DMS153 (cell line): ENCODE results near the gene IL31RA.

Experiments
- DNase-seq: peaks from one replicate; lab custom pipeline; 2025; lab: John Stamatoyannopoulos, UW

Gene IL31RA

DNA sequence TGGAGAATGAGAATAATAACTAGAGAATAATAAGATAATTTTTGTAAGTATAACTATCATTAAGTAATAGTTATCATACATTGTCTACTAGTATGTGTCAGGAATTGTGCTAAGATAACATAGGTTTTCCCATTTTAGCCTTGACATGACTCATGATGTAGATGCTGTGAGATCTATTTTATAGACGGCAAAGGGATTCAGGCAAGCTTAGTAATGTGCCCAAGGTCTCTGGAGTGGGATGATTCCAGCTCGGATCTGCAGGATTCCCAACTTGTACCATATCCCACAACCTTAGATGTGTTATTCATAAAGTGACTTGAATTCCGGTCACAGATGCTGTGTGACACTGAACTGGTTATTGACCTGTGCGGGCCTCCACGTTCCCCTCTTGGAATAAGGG lies 51.5 kb downstream of the IL31RA start:
- DNase-seq = no peak

DNA sequence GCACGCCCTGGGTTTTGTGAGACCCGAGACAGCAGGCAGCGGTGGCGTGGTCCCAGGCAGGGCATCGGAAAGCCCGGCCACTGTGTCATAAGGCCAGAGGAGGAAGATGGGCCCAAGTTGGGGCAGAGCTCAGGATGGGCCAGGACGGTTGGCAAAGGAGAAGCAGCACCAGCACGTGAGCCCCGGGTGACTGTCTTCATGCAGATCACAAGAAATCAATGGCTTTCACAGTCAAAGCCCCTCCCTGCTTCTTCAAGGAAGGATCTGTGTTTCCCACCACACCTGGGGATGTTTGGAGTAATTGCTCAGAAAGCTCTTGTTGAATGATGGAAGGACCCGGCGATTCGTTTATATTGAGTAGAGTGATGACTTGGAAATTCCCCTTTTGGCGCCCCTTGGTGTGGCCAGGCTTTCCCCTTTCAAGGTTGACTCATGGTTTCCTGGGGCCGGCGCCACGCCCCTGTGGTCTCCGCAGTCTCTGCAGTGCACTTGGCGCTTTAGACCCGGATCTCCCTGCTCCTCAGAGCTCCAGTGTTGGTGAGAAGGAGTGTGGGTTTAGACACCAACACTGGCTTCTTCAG lies 52.1 kb downstream of the IL31RA start:
- DNase-seq = no peak

DNA sequence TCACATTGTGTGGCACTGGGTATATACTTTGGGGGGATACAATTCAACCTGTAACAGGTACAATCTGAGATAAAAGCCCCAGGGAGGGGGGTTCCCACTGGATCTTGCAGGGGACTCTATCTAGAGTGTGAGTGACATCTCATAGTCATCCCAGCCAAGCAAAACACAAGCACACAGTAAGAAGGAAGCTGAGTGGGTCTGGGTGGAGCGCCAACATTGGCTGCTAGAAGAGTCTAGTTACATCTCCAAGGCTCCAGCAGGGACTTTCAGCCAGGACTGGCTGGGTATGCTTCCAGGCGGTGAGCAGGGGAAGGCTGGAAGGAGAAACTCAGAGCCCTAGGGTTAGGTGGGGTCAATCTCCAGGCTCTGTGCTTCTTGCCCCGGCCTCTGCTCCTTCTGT lies 53.0 kb downstream of the IL31RA start:
- DNase-seq = no peak

DNA sequence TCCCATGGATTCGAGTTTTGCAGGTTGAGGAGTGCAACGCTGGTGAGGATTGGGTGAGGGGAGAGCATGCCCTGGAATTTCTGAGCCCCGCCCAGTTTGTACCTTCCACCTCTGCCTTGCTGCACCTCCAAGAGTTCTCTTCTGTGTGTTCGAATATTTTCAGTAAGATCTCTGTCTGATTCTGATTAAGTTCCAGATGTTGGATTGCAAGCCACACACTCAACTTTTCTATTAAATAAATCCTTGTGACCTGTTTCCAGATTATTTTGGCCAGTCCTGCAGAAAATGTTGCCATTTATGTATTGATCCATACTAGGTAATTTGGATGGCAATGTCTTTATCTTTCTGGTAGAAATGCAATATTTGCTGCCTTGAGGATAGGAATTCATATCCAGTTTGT lies 54.1 kb downstream of the IL31RA start:
- no peak for DNase-seq

DNA sequence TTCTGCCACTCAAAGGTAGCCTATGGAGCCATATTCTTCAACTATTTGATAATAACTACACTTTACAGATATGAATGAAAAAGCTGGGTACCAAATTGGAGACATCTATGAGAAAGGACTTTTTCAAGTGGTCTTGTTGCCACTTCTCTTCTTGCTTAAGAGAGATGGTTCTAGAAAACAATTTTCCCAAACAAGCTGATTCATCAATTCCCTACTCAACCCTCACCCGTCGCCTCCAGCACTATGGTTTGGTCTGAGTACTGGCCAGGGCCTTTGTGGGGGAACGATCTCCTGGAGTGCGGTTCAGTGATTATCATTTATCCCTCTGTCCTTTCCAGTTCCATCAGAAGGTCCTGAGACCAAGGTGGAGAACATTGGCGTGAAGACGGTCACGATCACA lies 56.8 kb downstream of the IL31RA start:
- no peak for DNase-seq

DNA sequence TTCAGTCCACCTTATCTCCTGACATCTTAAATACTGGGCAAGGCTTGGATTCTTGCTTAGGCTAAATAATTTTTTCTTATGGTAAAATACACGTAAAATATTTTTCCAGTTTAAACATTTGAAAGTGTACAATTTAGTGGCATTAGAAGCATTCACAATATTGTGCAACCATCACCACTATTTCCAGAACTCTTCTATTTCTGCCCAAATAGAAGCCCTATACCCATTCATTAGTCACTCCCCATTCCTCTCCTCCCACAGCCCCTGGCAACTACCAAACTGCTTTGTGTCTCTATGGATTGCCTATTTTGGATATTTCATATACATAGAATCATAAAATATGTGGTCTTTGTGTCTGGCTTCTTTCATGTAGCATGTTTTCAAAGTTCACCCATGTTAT lies 57.6 kb downstream of the IL31RA start:
- DNase-seq = no peak

DNA sequence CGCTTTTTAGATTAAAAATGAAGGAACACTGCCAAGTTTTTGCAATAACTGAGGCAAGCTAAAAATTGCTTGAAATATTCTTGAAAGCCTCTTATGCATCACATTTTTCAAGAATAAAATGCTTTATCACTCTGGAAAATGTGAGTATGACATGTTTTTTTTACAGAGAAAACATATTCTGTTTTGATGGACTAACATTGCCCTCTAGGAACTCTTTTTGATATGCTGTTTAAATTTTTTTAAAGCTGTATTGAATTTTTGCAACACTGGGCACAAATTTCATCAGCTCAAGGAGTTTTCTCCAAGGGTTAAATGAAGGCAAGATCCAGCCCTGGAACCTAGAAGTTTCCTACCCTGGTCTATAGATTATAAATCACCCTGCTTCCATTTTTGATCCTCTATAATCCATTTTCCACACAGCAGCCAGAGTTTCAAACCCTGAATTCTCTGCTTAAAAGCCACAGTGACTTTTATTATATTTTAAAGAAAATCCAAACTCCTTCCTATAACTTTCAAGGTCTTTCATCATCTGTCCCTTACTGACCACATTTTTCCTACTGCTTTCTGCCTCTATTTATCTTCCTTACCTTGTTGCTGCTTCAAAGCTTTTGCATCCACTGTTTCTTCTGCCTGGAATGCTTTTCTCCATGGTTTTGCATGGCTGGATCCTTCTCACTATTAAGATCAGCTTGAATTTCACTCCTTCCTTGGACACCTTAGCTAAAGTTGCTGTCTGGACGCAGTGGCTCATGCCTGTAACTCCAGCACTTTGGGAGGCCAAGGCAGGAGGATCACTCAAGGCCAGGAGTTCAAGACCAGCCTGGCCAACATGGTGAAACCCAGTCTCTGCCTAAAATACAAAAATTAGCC lies 60.9 kb downstream of the IL31RA start:
- DNase-seq = no peak

DNA sequence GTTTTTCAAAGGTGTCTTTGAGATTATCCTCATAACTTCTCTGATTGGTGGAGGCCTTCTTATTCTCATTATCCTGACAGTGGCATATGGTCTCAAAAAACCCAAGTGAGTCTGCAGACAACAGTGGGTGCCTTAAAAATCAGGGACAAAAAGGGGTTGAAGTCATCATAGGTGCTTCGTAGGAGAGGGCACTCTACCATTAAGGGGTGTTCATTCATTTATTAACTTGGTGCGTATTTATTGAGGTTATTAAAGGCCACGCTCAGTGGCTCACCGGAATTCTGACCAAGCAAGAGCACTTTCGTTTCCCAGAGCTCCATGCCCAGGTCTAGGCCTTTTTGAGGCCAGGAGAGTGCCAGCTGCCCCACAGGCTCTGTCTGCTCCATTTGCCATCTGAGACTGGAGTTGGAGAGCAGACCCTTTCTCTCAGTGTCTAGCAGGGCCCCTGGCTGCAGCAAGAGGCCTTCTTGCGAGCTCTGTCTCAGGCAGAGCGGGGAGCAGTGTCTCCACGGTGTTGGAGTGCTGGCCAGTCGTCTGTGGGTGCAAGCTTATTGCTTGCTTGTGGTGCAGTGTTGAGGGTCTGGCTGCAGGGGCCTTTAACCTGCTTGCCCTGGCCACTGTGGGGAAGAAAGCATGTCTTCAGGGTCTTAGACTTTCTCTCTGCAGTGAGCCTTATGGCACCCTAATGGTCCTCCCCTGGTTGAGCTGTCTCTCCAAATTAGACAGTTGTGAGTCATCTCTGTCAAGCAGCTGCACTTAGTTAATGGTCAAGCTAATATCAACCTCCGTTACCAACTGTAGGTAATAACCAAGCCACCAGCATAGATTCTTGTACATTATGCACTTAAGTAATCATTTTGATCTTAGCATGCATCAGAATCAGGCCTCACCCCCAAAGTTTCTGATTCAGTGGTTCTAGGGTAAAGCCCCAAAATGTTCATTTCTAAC lies 62.6 kb downstream of the IL31RA start:
- no peak for DNase-seq

DNA sequence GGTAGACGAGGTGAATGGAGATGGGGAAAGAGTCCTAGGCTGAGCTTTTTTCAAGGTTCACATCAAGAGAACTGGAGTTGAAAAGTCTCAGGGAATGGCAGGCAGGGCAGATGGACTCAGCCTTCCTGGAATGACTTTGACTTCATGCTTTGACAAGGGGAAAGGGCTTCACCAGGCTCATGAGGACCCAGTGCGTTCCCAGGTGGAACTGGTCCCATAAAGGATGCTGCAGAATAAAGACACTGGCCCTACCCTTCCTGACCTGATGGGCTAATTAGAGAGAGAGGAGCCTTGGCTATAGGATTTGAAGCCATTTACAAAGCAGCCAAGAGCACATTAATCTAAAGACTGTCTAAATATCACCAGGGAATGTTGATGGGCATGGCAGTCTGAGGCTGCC lies 63.8 kb downstream of the IL31RA start:
- no peak for DNase-seq

DNA sequence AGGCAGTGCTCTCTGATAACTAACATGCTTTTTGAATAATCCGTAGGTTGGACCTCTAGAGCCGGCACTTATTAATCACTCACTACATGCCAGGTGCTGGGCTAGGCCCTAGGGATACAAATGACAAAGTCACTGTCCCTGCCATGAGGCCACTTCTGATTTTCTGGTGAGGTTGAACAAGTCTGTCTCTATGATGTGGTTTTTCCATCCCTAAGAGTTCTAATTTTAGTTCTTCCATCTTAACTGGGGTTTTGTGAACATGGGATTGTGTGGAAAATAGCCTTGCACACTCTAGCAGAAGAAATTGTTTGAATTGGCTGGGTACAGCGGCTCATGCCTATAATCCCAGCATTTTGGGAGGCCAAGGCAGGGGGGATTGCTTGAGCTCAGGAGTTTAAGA lies 64.6 kb downstream of the IL31RA start:
- DNase-seq = no peak

DNA sequence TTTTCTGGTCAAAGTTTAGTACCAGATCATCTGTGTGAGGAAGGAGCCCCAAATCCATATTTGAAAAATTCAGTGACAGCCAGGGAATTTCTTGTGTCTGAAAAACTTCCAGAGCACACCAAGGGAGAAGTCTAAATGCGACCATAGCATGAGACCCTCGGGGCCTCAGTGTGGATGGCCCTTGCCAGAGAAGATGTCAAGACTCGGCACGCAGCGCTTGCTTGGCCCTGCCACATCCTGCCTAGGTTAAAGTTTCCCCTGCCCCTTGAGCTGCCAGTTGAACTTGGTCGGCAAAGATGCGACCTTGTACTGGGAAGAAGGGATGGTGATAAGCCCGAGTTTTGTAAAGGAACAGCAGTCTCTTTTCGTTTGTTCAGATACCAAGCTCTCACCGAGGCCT lies 65.8 kb downstream of the IL31RA start:
- no peak for DNase-seq

DNA sequence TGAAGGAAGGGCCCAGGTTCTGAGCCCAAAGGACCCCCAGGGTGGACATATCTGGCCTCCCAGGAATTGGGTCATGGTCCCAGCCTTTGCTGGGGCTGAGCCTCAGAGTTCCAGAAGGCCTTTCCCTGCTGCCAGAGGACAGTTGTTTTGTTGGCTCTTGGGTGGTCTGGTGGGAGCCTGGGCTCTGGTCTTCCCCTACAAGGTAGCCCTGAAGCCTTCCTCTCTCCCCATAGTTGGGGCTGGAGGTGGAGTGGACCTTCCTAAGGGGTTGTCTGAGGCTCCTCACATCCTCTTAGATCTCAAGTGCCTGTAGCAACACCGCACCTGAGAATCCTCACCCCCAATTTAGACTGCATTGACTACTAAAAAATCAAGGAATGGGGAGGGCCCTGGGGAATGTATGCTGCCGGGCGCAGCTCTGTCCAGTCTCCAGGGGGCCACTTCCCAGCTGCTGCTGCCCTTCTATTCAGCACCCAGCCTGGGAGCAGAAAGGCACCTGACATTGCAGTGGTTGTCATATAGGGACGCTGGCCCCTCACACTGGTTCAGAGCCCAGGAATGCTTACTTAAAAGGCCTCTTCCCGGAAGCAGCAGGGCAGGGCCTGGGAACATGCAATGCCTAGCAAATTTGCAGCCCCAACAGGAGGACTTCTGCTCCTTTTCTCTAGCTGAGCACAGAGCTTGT lies 66.4 kb downstream of the IL31RA start:
- no peak for DNase-seq

DNA sequence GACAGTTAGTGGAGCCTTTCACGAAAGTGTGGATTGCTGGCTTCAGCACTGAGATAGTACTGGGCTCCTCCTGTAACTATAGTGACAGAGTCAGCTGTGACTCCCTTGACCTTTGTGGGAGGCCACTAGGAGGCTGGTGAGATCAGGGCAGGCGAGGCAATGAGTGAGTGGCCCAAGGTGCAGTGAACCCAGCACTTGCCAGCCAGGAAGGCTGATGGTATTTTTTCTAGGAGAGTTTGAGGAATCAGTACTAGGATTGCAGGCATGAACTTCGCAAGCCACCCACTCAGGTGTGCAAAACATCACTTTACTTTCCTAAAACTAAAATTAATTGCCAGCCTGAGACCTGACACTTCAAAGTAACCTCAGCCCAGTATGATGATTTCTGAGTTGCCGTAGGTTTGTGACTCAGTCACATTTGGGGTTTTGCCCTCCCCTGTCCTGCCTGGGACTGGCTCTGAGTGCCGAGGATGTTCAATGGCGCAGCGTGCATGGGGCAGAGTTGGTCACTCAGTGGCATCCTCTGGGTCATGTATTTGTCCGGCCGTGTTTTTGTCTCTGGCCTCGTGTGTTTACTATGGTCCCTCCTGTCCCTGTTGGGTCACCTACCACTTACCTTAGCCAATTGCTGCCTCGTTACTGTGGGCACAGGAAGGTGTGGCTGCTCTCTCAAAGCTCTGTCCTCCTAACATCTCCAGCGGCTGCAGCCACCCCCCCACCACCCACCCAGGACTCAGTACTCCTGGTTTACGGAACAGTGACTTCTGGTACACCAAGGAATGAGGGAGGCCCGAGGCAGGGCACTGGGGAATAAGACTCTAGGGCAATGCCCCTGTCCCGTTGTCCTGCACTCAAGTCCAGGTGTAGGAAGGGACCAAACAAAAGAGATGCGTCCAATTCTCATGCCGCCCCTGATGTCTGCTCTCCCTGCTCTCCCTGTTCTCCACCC lies 67.2 kb downstream of the IL31RA start:
- DNase-seq = no peak

DNA sequence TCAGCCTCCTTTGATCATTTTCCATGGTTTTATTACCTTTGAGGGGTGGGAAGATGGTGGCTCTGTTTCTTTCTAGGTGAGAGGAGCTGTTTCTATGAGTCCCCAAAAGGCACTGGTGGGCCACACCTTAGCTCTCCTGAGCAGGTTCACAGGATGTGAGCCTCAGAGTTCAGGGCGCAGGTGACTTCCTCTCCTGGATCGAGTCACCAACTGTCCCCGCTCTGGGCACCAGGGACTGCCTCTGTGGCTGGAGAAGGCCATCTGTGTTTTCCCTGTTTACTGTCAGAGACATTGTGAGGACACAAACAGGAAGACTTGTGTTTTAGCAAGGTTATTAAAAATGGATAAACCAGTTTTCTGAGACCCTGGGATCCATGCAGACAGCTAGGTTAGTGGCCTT lies 68.5 kb downstream of the IL31RA start:
- DNase-seq = no peak

DNA sequence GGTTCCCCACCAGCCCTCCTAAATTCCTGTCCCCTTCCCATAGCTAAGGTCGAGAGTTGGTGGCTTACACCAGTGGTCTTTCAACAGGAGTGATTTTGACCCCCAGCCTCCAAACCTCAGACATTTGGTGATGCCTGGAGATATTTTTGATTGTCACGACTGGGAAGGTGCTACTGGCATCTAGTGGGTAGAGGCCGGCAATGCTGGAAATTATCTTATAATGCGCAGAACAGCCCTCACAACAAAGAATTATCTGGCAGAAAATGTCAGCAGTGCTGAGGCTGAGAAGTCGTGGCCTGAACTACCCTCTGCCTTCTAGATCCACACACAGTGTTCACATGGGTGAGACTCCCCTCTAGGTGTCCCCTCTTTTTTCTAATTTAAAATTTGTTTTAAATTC lies 69.6 kb downstream of the IL31RA start:
- DNase-seq = no peak

DNA sequence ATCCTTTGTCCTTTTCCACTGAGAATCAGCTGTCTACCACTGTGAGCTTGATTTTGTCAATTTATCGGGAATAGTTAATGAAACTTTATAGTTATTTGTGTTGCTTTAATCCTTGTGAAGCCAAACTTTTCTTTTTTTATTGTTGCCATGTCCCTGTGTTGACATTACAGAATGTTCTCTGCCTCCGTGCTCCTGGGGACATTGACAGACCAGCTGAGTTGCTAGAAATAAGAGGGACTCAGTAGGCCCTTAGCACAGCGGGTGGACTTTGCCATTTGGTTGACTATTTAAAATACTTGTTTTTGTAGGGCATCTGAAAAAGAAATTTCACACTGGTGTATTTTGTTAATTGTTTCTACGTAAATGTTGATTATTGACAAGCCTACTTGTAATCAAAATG lies 70.5 kb downstream of the IL31RA start:
- DNase-seq = no peak

DNA sequence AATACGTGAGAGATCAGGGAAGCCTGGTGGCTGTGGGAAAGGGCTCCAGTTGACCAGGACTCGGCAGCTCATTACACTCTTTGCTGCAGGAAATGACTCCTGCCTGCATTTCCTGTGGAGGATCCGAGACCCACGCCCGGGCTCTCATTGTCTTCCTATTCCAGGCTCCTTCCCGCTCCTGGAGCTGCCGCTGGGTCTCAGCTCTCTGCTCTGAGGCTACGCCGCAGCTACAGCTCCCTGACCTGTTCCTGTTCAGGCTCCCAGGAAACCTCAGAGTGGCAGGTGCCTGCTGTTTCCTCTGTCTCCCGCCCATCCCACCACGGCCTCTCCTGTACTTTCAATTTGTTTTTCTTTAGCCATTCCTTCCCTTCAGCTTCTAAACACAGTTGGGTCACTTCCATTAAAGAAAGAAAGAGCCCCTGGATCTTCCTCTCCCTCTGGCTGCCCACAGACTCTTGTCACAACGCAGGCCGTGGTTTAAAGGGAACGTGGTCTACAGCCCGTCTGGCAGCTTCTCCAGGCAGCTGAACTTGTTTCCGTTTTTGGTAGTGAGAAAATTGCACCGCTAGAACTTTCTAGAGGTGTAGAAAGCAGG lies 72.1 kb downstream of the IL31RA start:
- peak; percentile 23 for DNase-seq

DNA sequence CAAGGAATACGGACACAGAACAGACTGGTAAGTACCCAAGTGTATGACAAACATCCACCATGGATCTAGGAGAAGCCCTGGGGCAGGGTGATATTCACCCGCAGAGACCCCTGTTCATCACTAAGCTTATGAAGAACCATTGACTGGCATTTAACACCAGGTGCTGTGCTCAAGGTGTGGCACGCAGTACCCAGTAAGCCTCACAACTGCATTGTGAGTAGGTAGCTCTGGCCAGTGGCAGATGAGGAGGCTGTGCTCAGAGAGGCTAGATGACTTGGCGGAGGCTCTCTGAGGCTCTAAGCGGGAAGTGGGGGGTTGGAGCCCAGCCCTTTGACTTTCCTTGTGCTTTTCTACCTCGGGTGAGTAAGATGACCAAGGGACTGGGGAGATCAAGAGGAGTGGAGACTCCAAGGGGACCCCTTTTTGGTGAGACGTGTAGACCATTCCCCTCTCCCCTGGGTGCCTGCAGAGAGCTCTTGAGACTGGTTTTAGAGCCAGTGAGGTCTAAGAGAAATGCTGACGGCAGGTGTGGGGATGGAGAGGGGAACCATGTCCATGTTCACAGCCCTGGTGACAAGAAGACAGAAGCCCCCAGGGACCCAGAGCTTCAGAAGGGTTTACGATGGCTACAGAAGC lies 72.8 kb downstream of the IL31RA start:
- no peak for DNase-seq

DNA sequence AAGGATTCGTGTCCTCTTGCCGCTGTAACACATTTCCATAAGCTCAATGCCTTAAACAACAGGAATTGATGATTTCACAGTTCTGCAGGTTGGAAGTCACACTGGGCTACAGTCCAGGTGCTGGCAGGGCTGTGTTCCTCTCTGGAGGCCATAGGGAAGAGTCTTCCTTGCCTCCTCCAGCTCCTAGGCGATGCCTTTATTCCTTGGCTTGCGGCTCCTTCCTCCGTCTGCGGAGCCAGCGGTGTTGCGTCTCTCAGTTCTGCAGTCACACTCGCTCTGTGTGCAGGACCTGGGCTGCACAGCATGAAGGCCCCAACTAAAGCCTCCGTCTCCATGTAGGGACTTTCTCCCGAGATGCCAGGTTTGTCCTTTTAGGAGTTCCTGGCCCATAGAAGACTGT lies 73.6 kb downstream of the IL31RA start:
- no peak for DNase-seq

DNA sequence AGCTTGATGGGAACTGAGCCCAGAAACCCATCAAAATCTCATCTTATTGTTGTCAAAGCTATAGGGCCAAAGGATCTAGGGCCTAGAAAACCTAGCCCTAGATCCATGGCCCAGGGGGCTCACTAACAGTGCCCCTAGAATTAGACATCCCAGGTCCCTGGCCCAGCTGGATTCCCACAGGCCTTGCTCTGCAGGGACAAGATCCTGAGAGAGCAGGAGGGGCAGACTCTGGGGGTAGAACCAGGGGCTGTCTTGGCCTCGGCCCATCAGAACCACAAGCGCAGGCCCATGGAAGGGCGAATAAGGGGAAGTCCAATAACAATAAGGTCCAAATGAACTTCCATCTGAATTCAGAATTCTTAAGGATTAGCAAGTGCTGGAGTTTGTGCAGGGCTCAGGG lies 74.0 kb downstream of the IL31RA start:
- no peak for DNase-seq
